ENCODE data around the gene PTDSS2. TPM values are rescaled to one million over a fixed set of nuclear protein-coding genes. Genes with fewer than 3 reads are reported as not detected.

Gene PTDSS2
- polyA plus RNA-seq, 3 donors = 9.3 to 18.3 (median 12.4) TPM

DNA sequence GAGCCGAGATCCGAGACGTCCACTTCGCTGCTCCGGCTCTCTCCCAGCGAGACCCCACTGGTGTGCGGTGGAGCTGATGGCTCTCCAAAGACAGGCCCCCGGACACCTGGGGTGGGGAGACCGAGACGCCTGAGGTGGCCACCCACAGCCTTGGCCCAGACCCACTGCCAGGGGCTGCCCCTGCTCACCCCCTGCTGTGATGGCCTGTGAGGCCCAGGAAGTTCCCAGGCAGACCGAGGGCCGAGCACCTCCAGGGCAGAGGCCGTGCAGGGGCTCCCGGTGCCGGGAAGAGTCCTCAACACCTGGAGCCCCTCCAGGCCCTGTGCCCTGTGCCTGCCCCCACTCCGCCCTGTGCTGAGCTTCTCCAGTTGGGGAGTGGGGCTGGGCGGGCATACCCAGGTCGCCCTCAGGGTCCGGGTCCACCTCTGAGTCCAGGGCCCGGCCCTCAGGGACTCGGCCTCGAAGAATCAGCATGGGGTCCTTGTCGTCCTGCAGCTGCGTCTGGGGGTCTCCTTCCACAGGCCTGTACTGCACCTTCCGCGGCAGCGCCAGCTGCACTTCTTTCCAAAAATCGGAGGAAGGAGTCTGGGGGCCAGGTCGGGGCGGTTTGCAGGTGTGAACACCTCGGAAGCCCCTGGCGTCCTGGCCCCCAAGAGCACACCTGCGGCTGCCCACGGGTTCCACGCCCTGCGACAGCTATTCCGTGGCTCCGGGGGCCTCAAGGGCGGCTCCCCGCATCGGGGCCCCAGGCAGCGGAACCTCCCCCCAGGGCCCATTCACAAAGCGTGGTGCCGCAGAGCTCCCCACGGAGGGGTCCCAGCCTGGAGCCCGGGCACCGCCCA lies 43.9 kb upstream of the PTDSS2 start:
- intact Hi-C loops (cut with micrococcal nuclease) = loop anchor here (2.0 to 5.0 kb wide), 5 partner anchors 43 to 197 kb away; partner anchors contain the start of genes RNH1 (in 2 of the 2), PSMD13 (in 1 of the 2) and SIRT3 (in 1 of the 2)
- no peaks in the 10 kb centered on the region for H3K9me3 ChIP-seq (replicated peaks in 1 of 2; ENCODE audit: control insufficient read depth in 1 of 2, insufficient read depth in 1 of 2, low read length in 2 of 2)
- no peaks in the 10 kb centered on the region for H3K27me3 ChIP-seq (ENCODE audit: control insufficient read depth in 2 of 2, insufficient read depth in 2 of 2, low read length in 2 of 2)
- TF ChIP-seq, protein P1, sequence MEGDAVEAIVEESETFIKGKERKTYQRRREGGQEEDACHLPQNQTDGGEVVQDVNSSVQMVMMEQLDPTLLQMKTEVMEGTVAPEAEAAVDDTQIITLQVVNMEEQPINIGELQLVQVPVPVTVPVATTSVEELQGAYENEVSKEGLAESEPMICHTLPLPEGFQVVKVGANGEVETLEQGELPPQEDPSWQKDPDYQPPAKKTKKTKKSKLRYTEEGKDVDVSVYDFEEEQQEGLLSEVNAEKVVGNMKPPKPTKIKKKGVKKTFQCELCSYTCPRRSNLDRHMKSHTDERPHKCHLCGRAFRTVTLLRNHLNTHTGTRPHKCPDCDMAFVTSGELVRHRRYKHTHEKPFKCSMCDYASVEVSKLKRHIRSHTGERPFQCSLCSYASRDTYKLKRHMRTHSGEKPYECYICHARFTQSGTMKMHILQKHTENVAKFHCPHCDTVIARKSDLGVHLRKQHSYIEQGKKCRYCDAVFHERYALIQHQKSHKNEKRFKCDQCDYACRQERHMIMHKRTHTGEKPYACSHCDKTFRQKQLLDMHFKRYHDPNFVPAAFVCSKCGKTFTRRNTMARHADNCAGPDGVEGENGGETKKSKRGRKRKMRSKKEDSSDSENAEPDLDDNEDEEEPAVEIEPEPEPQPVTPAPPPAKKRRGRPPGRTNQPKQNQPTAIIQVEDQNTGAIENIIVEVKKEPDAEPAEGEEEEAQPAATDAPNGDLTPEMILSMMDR (IDR thresholded peaks at IDR 0.05) = no peak
- Mint-ChIP-seq H3K27ac (peak overlapping the region in 3 of 7 donors; percentile 35 to 63 (median 40)), H3K4me3 (peak overlapping the region; percentile 31 to 59), H3K4me1 (peaks cover 7% of the 10 kb centered on the region), H3K9me3 (no peaks in the 10 kb centered on the region), H3K27me3 (ENCODE audit: low read depth in 3 of 3) (peaks cover 0 to 12% (median 1%) of the 10 kb centered on the region in 3 donors), H3K36me3 (no peaks in the 10 kb centered on the region)
- WGBS (ENCODE audit: insufficient coverage) = 78% methylated on average over 46 of the region's 47 CpGs
- H3K4me3 ChIP-seq (replicated peaks in 1 of 3; ENCODE audit: low read depth in 2 of 3, low read length in 3 of 3) = peak overlapping the region; percentile 25 to 75 (median 48)
- peak overlapping the region; percentile 25 to 73 for H3K27ac ChIP-seq (ENCODE audit: low read depth in 1 of 2, low read length in 2 of 2)
- peaks cover 4% of the 10 kb centered on the region for H4K20me1 ChIP-seq (ENCODE audit: insufficient read depth, low read length)
- H3K79me2 ChIP-seq (ENCODE audit: insufficient read depth, low read length) = no peaks in the 10 kb centered on the region
- peaks cover 0 to 2% of the 10 kb centered on the region in 2 donors for H3K36me3 ChIP-seq (replicated peaks in 1 of 2; ENCODE audit: control insufficient read depth in 1 of 2, insufficient read depth in 2 of 2, low read length in 2 of 2)
- peak overlapping the region; percentile 66 for H3K9ac ChIP-seq (ENCODE audit: insufficient read depth, low read length, poor library complexity, severe bottlenecking)
- no peak for DNase-seq
- H3K4me2 ChIP-seq (replicated peaks; ENCODE audit: extremely low read depth, low read length, poor library complexity, severe bottlenecking) = peak overlapping the region; percentile 86
- peak overlapping the region; percentile 75 for H2AFZ ChIP-seq (ENCODE audit: insufficient read depth, low read depth, low read length, poor library complexity, severe bottlenecking)
- H3K4me1 ChIP-seq (ENCODE audit: control insufficient read depth in 1 of 2, insufficient read depth in 2 of 2, low read length in 2 of 2) = peaks cover 15 to 21% of the 10 kb centered on the region in 2 donors

DNA sequence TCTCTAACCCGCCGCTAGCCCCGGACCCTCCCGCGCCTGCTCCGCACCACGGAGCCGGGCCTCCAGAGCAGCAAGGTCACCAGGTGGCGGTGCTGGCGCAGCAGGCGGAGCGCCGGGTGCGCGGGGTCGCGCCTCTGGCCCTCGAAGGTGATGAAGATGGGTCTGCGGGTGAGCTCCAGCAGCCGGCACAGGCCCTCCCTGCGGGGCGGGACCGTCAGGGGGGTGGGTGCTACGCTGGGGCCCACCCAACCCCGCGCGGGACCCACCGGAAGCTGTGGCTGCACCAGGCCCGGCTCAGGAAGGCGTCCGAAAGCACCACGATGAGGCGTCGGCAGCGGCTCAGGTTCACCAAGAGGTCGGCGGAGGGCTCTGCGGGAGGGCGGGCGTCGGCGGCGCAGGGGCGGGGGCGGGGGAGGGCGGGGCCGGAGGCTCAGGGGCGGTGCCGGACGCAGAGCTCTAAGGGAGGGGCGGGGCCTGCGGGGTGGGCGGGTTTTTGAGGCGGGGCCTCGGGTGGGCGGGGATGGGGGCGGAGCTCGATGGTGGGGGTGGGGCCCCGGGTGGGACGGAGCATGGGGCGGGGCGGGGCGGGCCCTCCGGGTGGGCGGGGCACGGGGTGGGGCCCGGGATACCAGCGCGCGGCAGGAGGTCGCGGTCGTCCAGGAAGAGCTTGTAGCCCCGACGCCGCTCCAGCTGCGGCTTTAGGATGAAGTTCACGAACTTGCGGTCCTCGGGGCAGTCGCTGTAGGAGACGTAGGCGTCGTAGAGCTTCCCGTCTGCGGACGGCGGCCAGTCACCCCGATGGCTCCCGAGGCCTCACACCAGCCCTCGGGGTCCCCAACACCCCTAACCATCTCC lies 43.1 kb upstream of the PTDSS2 start:
- no peaks in the 10 kb centered on the region for H3K36me3 Mint-ChIP-seq
- DNase-seq = peak; percentile 76 to 90 (median 87)
- no peaks in the 10 kb centered on the region for H3K9me3 Mint-ChIP-seq
- intact Hi-C loops (cut with micrococcal nuclease) = loop anchor here (2.0 to 5.0 kb wide), 5 partner anchors 42 to 198 kb away; partner anchors contain the start of genes RNH1 (in 2 of the 2), PSMD13 (in 1 of the 2) and SIRT3 (in 1 of the 2)
- H3K27me3 Mint-ChIP-seq (ENCODE audit: low read depth in 3 of 3) = peaks cover 0 to 12% (median 1%) of the 10 kb centered on the region in 3 donors
- H3K9ac ChIP-seq (ENCODE audit: insufficient read depth, low read length, poor library complexity, severe bottlenecking) = peak overlapping the region; percentile 66
- WGBS (ENCODE audit: insufficient coverage) = 4% methylated on average over 58 of the region's 91 CpGs
- H3K9me3 ChIP-seq (replicated peaks in 1 of 2; ENCODE audit: control insufficient read depth in 1 of 2, insufficient read depth in 1 of 2, low read length in 2 of 2) = no peaks in the 10 kb centered on the region
- no peaks in the 10 kb centered on the region for H3K79me2 ChIP-seq (ENCODE audit: insufficient read depth, low read length)
- peak overlapping the region in 4 of 7 donors; percentile 32 to 41 (median 38) for H3K27ac Mint-ChIP-seq
- no peaks in the 10 kb centered on the region for H3K27me3 ChIP-seq (ENCODE audit: control insufficient read depth in 2 of 2, insufficient read depth in 2 of 2, low read length in 2 of 2)
- H4K20me1 ChIP-seq (ENCODE audit: insufficient read depth, low read length) = peaks cover 4% of the 10 kb centered on the region
- H3K4me3 ChIP-seq (replicated peaks in 1 of 3; ENCODE audit: low read depth in 2 of 3, low read length in 3 of 3) = peak overlapping the region; percentile 25 to 75 (median 48)
- peak overlapping the region; percentile 25 to 73 for H3K27ac ChIP-seq (ENCODE audit: low read depth in 1 of 2, low read length in 2 of 2)
- H3K36me3 ChIP-seq (replicated peaks in 1 of 2; ENCODE audit: control insufficient read depth in 1 of 2, insufficient read depth in 2 of 2, low read length in 2 of 2) = peaks cover 0 to 2% of the 10 kb centered on the region in 2 donors
- TF ChIP-seq, protein P1 (IDR thresholded peaks at IDR 0.05) = peak; percentile 27
- peak overlapping the region; percentile 75 for H2AFZ ChIP-seq (ENCODE audit: insufficient read depth, low read depth, low read length, poor library complexity, severe bottlenecking)
- H3K4me1 ChIP-seq (ENCODE audit: control insufficient read depth in 1 of 2, insufficient read depth in 2 of 2, low read length in 2 of 2) = peaks cover 15 to 21% of the 10 kb centered on the region in 2 donors
- peaks cover 7% of the 10 kb centered on the region for H3K4me1 Mint-ChIP-seq
- H3K4me2 ChIP-seq (replicated peaks; ENCODE audit: extremely low read depth, low read length, poor library complexity, severe bottlenecking) = peak overlapping the region; percentile 86
- peak overlapping the region; percentile 31 to 59 for H3K4me3 Mint-ChIP-seq

Data from CD14-positive monocyte (primary cell).